A549 (cell line): ENCODE results near the gene TMEM30A. TPM values are rescaled to one million over a fixed set of nuclear protein-coding genes. Genes with fewer than 3 reads are reported as not detected.

Experiments used
- ATAC-seq, 2 experiments: fragments of 200-7000 bp in 1 of 2; fragments of >200 bp in 1 of 2; cut with Nextera tagmentation in 1 of 2; cut with Tn5 transposase in 1 of 2; 3 replicates each; pipeline versions ENCODE4 v1.8.0 to v1.9.1; 2018 to 2020; ENCODE audit warnings: mild to moderate bottlenecking in 1 of 2, moderate library complexity in 1 of 2
- CTCF ChIA-PET: fragments of 300-600 bp; sonication (Branson Sonifier 250); formaldehyde crosslinking; extraction: SDS; loops from one replicate; lab custom pipeline; 2021; ENCODE audit warnings: antibody characterized with exemption, inconsistent platforms; lab: Yijun Ruan, JAX
- POLR2A ChIA-PET: fragments of 350-600 bp; formaldehyde crosslinking; extraction: SDS; loops from one replicate; lab custom pipeline; 2021; ENCODE audit warnings: antibody characterized with exemption, inconsistent platforms; lab: Yijun Ruan, JAX
- DNase-seq, 2 experiments: peaks; one replicate each; pipeline versions ENCODE4 v3.0.0 to v3.0.0-alpha.2; 2011 to 2016; ENCODE audit warnings: low read depth in 1 of 2, low spot score in 1 of 2
- FAIRE-seq: peaks from 2 replicates; lab custom pipeline; 2011; peaks lifted over from hg19 to GRCh38; lab: Jason Lieb, UNC
- H3K27ac ChIP-seq, 2 experiments: fragments of >200 bp; sonication (Bioruptor Twin); formaldehyde crosslinking; 3 replicates each; pipeline ENCODE4 v1.5.1; 2016 to 2017
- H3K4me1 ChIP-seq: fragments of >200 bp; sonication (Bioruptor Twin); formaldehyde crosslinking; 3 replicates; pipeline ENCODE4 v1.6.1; 2016
- H3K4me2 ChIP-seq: fragments of >200 bp; sonication (Bioruptor Twin); formaldehyde crosslinking; 3 replicates; pipeline ENCODE4 v1.6.1; 2016
- H3K4me3 ChIP-seq: fragments of >200 bp; sonication (Bioruptor Twin); formaldehyde crosslinking; 3 replicates; pipeline ENCODE4 v1.5.1; 2016
- H3K9me3 ChIP-seq: fragments of >200 bp; sonication (Bioruptor Twin); formaldehyde crosslinking; 3 replicates; pipeline ENCODE4 v1.6.1; 2016
- ATOH8 ChIP-seq: fragments of 250-450 bp; sonication (Bioruptor Pico); IDR thresholded peaks from 2 replicates; pipeline ENCODE4 v1.5.0; 2020; ENCODE audit warnings: low read depth, mild to moderate bottlenecking, moderate library complexity
- BHLHE40 ChIP-seq: IDR thresholded peaks from 2 replicates; pipeline ENCODE4 v1.6.1; 2012; ENCODE audit warnings: low read depth, low read length, inconsistent platforms
- CBX8 ChIP-seq: fragments of 200-600 bp; sonication (generic); IDR thresholded peaks from 2 replicates; pipeline ENCODE4 v1.6.1; 2016
- CHD4 ChIP-seq: fragments of 200-600 bp; sonication (generic); IDR thresholded peaks from 2 replicates; pipeline ENCODE4 v1.6.1; 2016; ENCODE audit warnings: antibody characterized with exemption, mild to moderate bottlenecking, borderline replicate concordance
- CTCF ChIP-seq: fragments of >200 bp; sonication (Bioruptor Twin); formaldehyde crosslinking; IDR thresholded peaks from 3 replicates; pipeline ENCODE4 v1.5.1; 2016
- EP300 ChIP-seq, 2 experiments: fragments of >200 bp; sonication (Bioruptor Twin); formaldehyde crosslinking; IDR thresholded peaks; 2 replicates in 1 of 2; 3 replicates in 1 of 2; pipeline ENCODE4 v1.6.1; 2016 to 2017
- GATA3 ChIP-seq: IDR thresholded peaks from 2 replicates; pipeline ENCODE4 v1.6.1; 2012; ENCODE audit warnings: borderline replicate concordance
- HES2 ChIP-seq: fragments of >200 bp; sonication (Bioruptor Twin); formaldehyde crosslinking; IDR thresholded peaks from 2 replicates; pipeline ENCODE4 v1.6.1; 2016
- HOXA7 ChIP-seq: fragments of 250-450 bp; sonication (Bioruptor Pico); IDR thresholded peaks from 2 replicates; pipeline ENCODE4 v1.5.0; 2020; ENCODE audit warnings: mild to moderate bottlenecking, moderate library complexity
- KDM1A ChIP-seq: fragments of 200-600 bp; sonication (generic); IDR thresholded peaks from 2 replicates; pipeline ENCODE4 v1.6.1; 2016; ENCODE audit warnings: low read depth, mild to moderate bottlenecking
- KDM5A ChIP-seq: fragments of 200-600 bp; sonication (generic); IDR thresholded peaks from 2 replicates; pipeline ENCODE4 v1.6.1; 2016; ENCODE audit warnings: antibody characterized with exemption, mild to moderate bottlenecking
- MAFK ChIP-seq: fragments of 450-650 bp; IDR thresholded peaks from 2 replicates; pipeline ENCODE4 v1.6.1; 2014; ENCODE audit not compliant: partially characterized antibody
- MAX ChIP-seq: IDR thresholded peaks from 2 replicates; pipeline ENCODE4 v1.6.1; 2012
- NFE2L2 ChIP-seq: fragments of 150-350 bp; conservative IDR thresholded peaks from 2 replicates; pipeline ENCODE4 v1.6.1; 2014; ENCODE audit warnings: low read length
- NPAS2 ChIP-seq: fragments of 250-450 bp; sonication (Bioruptor Pico); IDR thresholded peaks from 2 replicates; pipeline ENCODE4 v1.8.0; 2022; ENCODE audit warnings: mild to moderate bottlenecking, moderate library complexity, borderline replicate concordance
- PHF8 ChIP-seq: fragments of 200-600 bp; sonication (generic); IDR thresholded peaks from 2 replicates; pipeline ENCODE4 v1.6.1; 2016; ENCODE audit warnings: low read depth, mild to moderate bottlenecking, antibody characterized with exemption, moderate library complexity, borderline replicate concordance
- POLR2A ChIP-seq: IDR thresholded peaks from 2 replicates; pipeline ENCODE4 v1.6.1; 2012; ENCODE audit warnings: mild to moderate bottlenecking, low read length
- POLR2AphosphoS2 ChIP-seq: conservative IDR thresholded peaks from 2 replicates; pipeline ENCODE4 v1.6.1; 2012; ENCODE audit warnings: low read length, improper control_type of control experiment, inconsistent platforms
- RAD21 ChIP-seq, 2 experiments: fragments of >200 bp in 1 of 2; sonication (Bioruptor Twin) in 1 of 2; formaldehyde crosslinking in 1 of 2; IDR thresholded peaks in 1 of 2; conservative IDR thresholded peaks in 1 of 2; 2 replicates in 1 of 2; 3 replicates in 1 of 2; pipeline ENCODE4 v1.6.1; 2012 to 2018; ENCODE audit warnings: inconsistent platforms in 1 of 2
- RCOR1 ChIP-seq: fragments of 150-350 bp; IDR thresholded peaks from 2 replicates; pipeline ENCODE4 v1.6.1; 2014; ENCODE audit warnings: antibody characterized with exemption, low read length, low read depth
- RFX5 ChIP-seq: fragments of 450-650 bp; IDR thresholded peaks from 2 replicates; pipeline ENCODE4 v1.7.1; 2014; ENCODE audit warnings: antibody characterized with exemption, mild to moderate bottlenecking, moderate library complexity
- RNF2 ChIP-seq: fragments of 200-600 bp; sonication (generic); IDR thresholded peaks from 2 replicates; pipeline ENCODE4 v1.6.1; 2016; ENCODE audit warnings: low read depth, mild to moderate bottlenecking, antibody characterized with exemption, moderate library complexity, borderline replicate concordance
- SMC3 ChIP-seq: fragments of >200 bp; sonication (Bioruptor Twin); formaldehyde crosslinking; IDR thresholded peaks from 3 replicates; pipeline ENCODE4 v1.6.1; 2018; ENCODE audit warnings: inconsistent platforms
- SREBF2 ChIP-seq: fragments of 450-650 bp; IDR thresholded peaks from 2 replicates; pipeline ENCODE4 v1.6.1; 2014; ENCODE audit warnings: mild to moderate bottlenecking, moderate library complexity
- USF2 ChIP-seq: fragments of 450-650 bp; IDR thresholded peaks from 2 replicates; pipeline ENCODE4 v1.6.1; 2014; ENCODE audit warnings: antibody characterized with exemption
- WGBS: methylation state at CpG from one replicate; pipeline ENCODE4 v1.1.6; 2017; ENCODE audit errors: missing lambda C conversion rate; 5-methylcytosine and 5-hydroxymethylcytosine counted together
- polyA plus RNA-seq, 4 experiments: library from polyadenylated mRNA; depleted of rRNA in 3 of 4; stranded (reverse); fragments of >200 nt; fragmentation: RNase III in 1 of 4; extraction: RNeasy Plus Mini Kit Qiagen cat#74134 plus additional on column Dnase treatment in 1 of 4; gene quantifications; 2 replicates in 3 of 4; 3 replicates in 1 of 4; pipeline ENCODE4 v1.2.3, GENCODE V29; 2011 to 2017

The TMEM30A gene
- polyA plus RNA-seq, 2 of the 4 experiments (the other 2 are of a cell fraction): 65.1 to 75.5 TPM

- no peak for DNase-seq
- H3K4me1 ChIP-seq: peaks cover 15% of the 10 kb centered on the region
- no peak for FAIRE-seq
- ChIA-PET CTCF (no interaction called here), POLR2A (no interaction called here)
- H3K27ac ChIP-seq: no peak overlapping the region
- no peak overlapping the region for H3K4me3 ChIP-seq
- WGBS: 81% methylated on average over 7 of the region's 7 CpGs
- no peak overlapping the region for H3K4me2 ChIP-seq
- TF ChIP-seq HES2: no peak
- no peak for TF ChIP-seq NFE2L2
- TF ChIP-seq CTCF: no peak
- no peak for TF ChIP-seq MAX
- TF ChIP-seq PHF8: no peak
- TF ChIP-seq RFX5: no peak
- no peak for TF ChIP-seq EP300 (IDR thresholded peaks at IDR 0.05)
- TF ChIP-seq SREBF2: no peak
- TF ChIP-seq MAFK: no peak
- no peak for TF ChIP-seq ATOH8
- TF ChIP-seq RCOR1: no peak
- TF ChIP-seq USF2: no peak
- H3K9me3 ChIP-seq: no peaks in the 10 kb centered on the region
- ATAC-seq: no peak
These were observed 5.7 kb upstream of the TMEM30A start for GRCh38 chr6:75290136-75290945.

GRCh38 chr6:75288023-75288422 lies 3.4 kb upstream of the TMEM30A start:
- H3K27ac ChIP-seq: no peak overlapping the region
- no peak for FAIRE-seq

GRCh38 chr6:75287424-75287823 lies 2.8 kb upstream of the TMEM30A start:
- H3K27ac ChIP-seq: peak overlapping the region; percentile 9 to 36; a peak in 2 of 6 replicates
- POLR2A ChIA-PET: no interaction called here
- peaks cover 15% of the 10 kb centered on the region for H3K4me1 ChIP-seq
- DNase-seq (no peak), ATAC-seq (no peak), FAIRE-seq (no peak)
- peak overlapping the region; percentile 69 for H3K4me2 ChIP-seq
- TF ChIP-seq CBX8: no peak
- TF ChIP-seq MAX: no peak
- TF ChIP-seq RNF2: no peak
- no peak for TF ChIP-seq SMC3
- no peak for TF ChIP-seq POLR2A
- TF ChIP-seq POLR2AphosphoS2: no peak
- TF ChIP-seq BHLHE40: no peak
- TF ChIP-seq CHD4: no peak
- TF ChIP-seq KDM5A: no peak
- TF ChIP-seq HOXA7: no peak
- TF ChIP-seq GATA3: no peak
- no peak for TF ChIP-seq ATOH8
- no peak for TF ChIP-seq USF2
- no peak for TF ChIP-seq HES2
- no peak for TF ChIP-seq NFE2L2
- TF ChIP-seq NPAS2: no peak
- CTCF ChIA-PET: no interaction called here
- no peak overlapping the region for H3K4me3 ChIP-seq
- 75% methylated on average over 1 of the region's 1 CpG for WGBS
- H3K9me3 ChIP-seq: no peaks in the 10 kb centered on the region

More at GRCh38 chr6:75288023-75288422, 3.4 kb upstream of the TMEM30A start:
- H3K9me3 ChIP-seq: no peaks in the 10 kb centered on the region
- H3K4me3 ChIP-seq: no peak overlapping the region
- H3K4me1 ChIP-seq: peaks cover 15% of the 10 kb centered on the region
- CTCF ChIA-PET: no interaction called here
- DNase-seq (no peak), ATAC-seq (no peak)
- H3K4me2 ChIP-seq: no peak overlapping the region; the same call in 2 of the 3 replicates
- WGBS: 97% methylated on average over 1 of the region's 1 CpG
- POLR2A ChIA-PET: no interaction called here
- TF ChIP-seq KDM5A (no peak), EP300 (IDR thresholded peaks at IDR 0.05) (no peak), RAD21 (conservative IDR thresholded peaks at IDR 0.05 in 1 of 2, IDR thresholded peaks at IDR 0.05 in 1 of 2) (no peak), MAFK (no peak), KDM1A (no peak)
